GM12891 (cell line): ENCODE data around the gene PLIN5.

Source experiments
- PAX5 ChIP-seq: IDR thresholded peaks from 2 replicates; pipeline ENCODE4 v1.6.1; 2011; ENCODE audit warnings: low read length, moderate library complexity, mild to moderate bottlenecking; ENCODE audit not compliant: insufficient read depth, severe bottlenecking
- POLR2A ChIP-seq: IDR thresholded peaks from 2 replicates; pipeline ENCODE4 v1.6.1; 2011; ENCODE audit warnings: low read depth, low read length, control low read depth
- POLR2AphosphoS5 ChIP-seq: IDR thresholded peaks from 2 replicates; pipeline ENCODE4 v1.6.1; 2011; ENCODE audit warnings: low read depth, low read length, control low read depth
- TAF1 ChIP-seq: IDR thresholded peaks from 2 replicates; pipeline ENCODE4 v1.6.1; 2011; ENCODE audit warnings: low read depth, low read length, control low read depth

DNA sequence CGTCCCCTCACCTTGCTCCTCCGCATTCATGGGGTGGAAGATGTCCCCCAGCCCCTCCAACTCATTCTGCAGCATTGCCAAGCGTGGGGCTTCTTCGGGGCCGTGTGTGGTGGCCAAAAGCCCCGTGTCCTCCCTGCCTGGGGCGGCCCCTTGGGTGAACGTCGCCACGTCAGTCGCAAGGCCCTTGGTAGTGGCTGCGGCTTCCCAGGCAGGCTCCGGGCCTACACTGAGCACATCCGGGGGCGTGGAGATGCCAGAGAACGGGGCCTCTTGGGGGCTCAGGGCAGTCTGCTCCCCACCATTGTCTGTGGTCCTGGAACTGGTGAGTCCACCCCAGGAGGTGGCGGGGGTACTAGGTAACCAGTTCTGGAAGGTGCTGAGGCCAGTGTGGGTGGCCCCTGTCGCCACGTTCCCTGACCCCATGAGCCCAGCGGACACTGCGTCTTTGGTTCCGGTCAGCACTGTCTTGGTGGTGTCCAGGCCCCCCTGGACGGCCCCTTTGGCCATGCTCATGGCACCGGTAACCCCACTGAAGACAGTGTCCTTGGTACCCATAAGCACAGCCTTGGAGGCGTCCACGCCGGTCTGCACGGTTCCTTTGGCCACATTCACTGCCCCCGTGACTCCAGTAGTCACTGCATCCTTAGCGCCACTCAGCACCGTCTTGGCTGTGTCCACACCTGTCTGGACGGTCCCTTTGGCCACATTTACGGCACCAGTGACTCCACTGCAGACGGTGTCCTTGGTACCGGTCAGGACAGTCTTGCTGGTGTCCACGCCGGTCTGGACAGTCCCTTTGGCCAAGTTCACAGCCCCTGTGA lies 24.4 kb downstream of the PLIN5 start:
- no peak for TF ChIP-seq POLR2A
- TF ChIP-seq POLR2AphosphoS5, result no peak
- no peak for TF ChIP-seq TAF1
- TF ChIP-seq PAX5, result no peak
